GM12801 (cell line): ENCODE measurements around the gene ETV5.

Experiments used
- TF ChIP-seq, protein P1 (sequence below): IDR thresholded peaks from one replicate; pipeline ENCODE4 v1.5.1; 2011; ENCODE audit warnings: control low read depth; ENCODE audit not compliant: insufficient read length; ENCODE audit errors: extremely low read depth

Gene ETV5

DNA sequence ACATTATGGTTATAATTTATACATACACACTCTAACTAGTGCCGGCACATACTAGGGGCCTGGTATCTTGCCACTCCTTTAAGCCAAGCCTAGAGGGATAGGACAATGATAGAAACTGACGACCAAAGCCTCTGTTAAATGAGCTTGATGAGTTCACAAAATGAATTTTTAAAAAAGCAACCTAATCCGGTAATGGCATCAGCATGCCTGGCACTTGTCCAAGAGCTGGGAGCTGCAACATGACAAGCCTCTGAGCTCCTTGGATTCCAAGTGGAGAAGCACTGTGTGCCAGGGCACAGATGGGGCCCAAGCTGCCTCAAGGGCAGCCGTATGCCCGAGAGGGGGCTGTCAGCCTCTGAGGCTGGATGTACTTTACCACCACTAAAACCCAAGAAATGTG lies 9.7 kb downstream of the ETV5 start:
- TF ChIP-seq, protein P1, sequence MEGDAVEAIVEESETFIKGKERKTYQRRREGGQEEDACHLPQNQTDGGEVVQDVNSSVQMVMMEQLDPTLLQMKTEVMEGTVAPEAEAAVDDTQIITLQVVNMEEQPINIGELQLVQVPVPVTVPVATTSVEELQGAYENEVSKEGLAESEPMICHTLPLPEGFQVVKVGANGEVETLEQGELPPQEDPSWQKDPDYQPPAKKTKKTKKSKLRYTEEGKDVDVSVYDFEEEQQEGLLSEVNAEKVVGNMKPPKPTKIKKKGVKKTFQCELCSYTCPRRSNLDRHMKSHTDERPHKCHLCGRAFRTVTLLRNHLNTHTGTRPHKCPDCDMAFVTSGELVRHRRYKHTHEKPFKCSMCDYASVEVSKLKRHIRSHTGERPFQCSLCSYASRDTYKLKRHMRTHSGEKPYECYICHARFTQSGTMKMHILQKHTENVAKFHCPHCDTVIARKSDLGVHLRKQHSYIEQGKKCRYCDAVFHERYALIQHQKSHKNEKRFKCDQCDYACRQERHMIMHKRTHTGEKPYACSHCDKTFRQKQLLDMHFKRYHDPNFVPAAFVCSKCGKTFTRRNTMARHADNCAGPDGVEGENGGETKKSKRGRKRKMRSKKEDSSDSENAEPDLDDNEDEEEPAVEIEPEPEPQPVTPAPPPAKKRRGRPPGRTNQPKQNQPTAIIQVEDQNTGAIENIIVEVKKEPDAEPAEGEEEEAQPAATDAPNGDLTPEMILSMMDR: no peak

DNA sequence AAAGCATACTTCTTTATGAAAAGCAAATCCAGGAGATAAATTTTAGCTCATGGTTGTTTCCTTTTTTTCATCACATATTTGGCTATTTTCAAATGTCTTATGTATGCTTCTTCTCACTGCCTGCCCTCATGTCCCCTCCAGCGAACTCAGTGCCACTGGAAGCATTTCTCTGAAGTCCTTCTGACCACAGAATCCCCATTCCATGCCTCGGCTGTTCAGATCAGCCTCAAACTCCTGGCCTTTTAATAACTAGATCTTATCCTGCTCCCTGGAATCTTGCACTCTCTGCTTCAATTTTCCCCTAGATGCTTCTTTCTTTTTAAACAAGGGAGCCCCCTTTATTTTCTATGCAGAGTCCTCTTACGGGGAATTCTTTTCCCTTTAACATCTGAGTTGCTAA lies 10.1 kb downstream of the ETV5 start:
- TF ChIP-seq, protein P1: no peak

DNA sequence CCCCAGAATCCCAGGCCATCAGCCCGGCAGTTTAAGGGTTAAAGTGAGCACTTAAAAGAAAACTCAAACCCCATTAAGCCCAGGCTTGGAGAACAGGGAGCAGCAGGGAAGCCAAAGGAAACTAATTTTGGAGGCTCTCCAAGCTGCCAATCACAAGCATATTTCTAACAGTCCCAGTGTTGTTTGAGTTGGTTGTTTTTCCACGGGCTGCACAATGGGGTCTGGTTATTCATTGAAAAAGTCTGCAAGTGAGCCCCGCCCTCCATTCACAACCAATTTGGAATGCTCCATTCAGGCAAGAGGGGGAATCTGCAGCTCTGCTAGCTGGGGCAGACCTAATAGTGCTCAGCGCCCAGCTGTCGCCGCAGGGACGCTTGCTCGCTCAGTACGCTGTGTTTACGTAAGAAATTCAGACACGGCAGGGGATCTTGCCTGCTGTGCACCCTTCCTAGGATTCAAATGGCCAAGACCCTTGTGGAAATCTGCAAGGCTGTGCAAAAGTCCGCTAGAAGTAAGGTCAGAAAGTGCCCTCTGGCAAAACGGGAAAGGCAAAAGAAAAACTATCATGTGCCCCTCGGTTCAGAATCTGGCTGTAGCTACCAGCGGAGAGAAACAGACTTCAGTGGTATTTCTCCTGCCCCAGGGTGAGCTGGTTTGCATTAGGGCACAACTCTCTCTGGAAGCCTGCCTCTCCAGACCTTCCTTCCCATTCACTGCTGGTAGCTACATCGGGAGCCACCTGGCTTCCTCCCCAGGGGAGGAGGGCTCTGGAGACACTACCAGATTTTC lies 11.0 kb downstream of the ETV5 start:
- TF ChIP-seq, protein P1: no peak

DNA sequence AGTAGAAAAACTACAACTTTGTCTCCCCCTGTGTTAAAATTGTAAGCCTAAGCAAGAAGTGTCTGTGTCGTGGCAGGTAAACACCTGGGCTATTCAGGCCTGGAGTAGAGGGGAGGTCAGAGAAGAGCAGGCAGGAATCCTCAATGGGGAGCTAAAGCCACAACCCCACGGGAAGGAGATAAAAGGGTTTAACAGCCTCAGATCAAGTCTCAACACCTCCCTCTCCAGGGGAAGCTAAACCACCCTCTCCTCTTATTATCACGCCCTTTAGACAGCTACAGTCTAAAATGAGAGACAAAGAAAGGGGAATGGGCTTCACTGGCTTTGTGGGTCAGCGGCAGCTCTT lies 11.6 kb downstream of the ETV5 start:
- TF ChIP-seq, protein P1: no peak

DNA sequence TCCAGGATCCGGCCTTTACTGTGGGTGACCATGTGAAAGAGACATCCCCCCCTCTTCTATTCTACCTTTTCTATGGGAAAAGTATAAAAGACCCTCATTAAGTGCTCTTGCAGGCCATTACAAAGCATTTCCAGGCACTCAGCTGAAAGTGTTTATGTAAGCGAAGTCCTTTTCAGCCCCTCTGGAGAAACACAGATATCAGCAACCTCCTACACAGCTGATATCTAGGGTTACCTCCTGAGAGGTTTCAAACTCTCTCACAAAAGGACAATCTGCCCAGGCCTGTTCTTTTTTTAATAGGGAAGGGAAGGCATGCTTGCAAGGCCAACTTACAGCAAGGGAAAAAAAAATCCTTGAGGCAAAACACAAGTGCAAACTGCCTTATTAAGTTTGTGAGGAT lies 12.6 kb downstream of the ETV5 start:
- TF ChIP-seq, protein P1: no peak

DNA sequence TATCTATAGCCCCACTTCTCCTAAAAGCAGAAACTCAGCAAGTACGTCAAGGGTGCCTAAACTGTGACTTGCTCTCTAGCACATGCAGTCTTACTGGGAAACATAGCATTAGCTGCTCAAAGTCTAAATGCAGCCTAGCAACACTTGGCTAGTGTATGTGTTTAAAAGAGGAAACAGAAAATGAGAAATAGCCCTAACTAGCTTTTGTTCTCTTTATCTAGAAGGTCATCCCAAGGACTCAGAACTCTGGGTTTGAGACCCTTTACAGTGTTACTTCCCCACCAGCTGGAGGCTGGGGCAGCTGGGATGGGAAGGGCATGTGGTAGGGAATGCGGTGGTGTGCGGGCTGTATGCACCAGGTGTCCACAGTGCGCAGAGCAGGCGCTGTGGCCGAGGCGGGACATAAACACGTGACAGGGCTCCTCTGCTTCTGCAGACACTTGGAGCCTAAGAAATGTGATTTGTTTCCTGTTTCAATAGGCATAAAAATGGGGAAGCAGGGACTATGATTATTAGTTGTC lies 13.3 kb downstream of the ETV5 start:
- TF ChIP-seq, protein P1: no peak

DNA sequence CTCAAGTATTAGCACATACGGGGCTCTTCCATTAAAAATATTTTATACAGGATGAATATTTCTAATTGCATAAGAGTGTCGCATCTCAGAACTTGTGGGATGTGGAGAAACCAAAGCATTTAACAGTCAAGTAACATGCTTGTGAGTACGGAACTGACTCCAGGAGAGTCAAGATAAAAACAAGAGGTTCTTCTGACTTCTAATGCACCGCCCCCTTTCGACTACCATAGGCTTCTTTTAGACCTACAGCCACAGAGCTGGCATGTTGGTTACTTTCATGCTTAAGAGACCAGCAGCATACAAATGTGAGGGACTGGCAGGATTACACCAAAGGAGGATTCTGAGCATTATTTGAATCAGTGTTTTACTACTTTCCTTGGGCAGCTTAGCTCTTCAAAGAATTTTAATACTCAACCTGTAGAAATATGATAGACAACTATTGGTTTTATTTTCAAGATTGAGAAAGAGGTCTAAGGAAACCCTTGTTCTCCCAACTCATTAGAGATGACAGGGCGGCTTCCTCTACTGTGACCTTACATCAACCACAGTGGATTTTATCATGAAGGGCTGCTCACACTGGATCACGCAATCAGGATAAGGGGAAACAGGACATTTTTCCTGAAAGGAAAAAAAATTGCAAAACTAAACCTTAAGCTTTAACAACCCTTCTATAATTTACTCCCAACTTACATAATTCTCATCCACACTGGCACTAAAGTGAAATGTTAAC lies 14.0 kb downstream of the ETV5 start:
- TF ChIP-seq, protein P1: no peak
